Type B pancreatic cell (in vitro differentiated cells): ENCODE data around the gene LIN7B. TPM values are rescaled to one million over a fixed set of nuclear protein-coding genes. Genes with fewer than 3 reads are reported as not detected.

Source experiments
- DNase-seq: peaks from one replicate; pipeline ENCODE4 v3.0.0; 2021; ENCODE audit warnings: mixed read lengths; ENCODE audit not compliant: unreplicated experiment; ENCODE audit errors: extremely low spot score
- H3K27ac Mint-ChIP-seq: 2 replicates; pipeline ENCODE4 v1.8.0; 2021; ENCODE audit warnings: mild to moderate bottlenecking, mixed read lengths
- H3K27me3 Mint-ChIP-seq: 2 replicates; pipeline ENCODE4 v1.8.0; 2021; ENCODE audit warnings: mixed read lengths
- H3K36me3 Mint-ChIP-seq: 2 replicates; pipeline ENCODE4 v1.8.0; 2021; ENCODE audit warnings: mixed read lengths
- H3K4me1 Mint-ChIP-seq: one replicate; pipeline ENCODE4 v1.8.0; 2021; ENCODE audit warnings: mixed read lengths; ENCODE audit not compliant: unreplicated experiment
- H3K4me3 Mint-ChIP-seq: 2 replicates; pipeline ENCODE4 v1.8.0; 2021; ENCODE audit warnings: mild to moderate bottlenecking, mixed read lengths
- H3K9me3 Mint-ChIP-seq: 2 replicates; pipeline ENCODE4 v1.8.0; 2021; ENCODE audit warnings: mixed read lengths
- total RNA-seq: library from RNA; stranded (reverse); gene quantifications from 2 replicates; pipeline ENCODE4 v1.2.1, GENCODE V29; 2021; ENCODE audit warnings: low replicate concordance
- TF ChIP-seq, protein P1 (sequence below): fragments of 200-600 bp; sonication (generic); conservative IDR thresholded peaks from 2 replicates; pipeline ENCODE4 v1.5.0; 2021; ENCODE audit warnings: antibody characterized with exemption, mild to moderate bottlenecking

LIN7B gene
- total RNA-seq, 1 donor from 2014 or later = 10.6 TPM

DNA sequence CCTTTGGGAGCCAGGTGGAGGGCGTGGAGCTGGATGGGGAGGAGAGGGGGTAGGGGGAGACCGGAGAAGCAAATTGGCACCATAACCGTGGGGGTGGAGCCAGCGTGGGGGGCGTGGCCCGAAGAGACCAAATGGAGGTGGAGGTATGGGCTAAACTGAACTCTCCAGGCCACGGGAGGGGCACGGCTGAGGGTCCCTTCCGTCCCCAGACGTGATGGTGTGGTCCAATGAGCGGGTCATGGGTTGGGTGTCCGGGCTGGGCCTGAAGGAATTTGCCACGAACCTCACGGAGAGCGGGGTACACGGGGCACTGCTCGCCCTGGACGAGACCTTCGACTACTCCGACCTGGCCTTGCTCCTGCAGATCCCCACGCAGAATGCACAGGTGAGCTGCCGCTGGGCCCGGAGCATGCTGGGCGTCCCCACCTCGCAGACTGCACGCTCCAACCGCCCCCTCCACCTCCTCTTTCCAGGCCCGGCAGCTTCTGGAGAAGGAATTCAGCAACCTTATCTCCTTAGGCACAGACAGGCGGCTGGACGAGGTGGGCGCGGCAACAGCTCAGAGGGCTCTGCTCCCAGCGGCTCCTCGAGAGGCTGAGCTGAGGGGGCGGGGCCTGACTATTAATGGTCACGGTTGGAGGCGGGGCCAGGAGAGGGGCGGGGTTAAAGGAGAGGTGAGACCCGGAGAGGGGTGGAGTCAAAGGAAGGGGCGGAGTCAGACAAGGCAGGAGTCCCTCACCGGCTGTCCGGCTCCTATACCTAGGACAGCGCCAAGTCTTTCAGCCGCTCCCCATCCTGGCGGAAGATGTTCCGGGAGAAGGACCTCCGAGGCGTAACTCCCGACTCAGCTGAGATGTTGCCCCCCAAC is 34.8 kb downstream of the LIN7B start:
- H3K4me1 Mint-ChIP-seq = peaks cover 22% of the 10 kb centered on the region
- no peaks in the 10 kb centered on the region for H3K36me3 Mint-ChIP-seq
- TF ChIP-seq, protein P1, sequence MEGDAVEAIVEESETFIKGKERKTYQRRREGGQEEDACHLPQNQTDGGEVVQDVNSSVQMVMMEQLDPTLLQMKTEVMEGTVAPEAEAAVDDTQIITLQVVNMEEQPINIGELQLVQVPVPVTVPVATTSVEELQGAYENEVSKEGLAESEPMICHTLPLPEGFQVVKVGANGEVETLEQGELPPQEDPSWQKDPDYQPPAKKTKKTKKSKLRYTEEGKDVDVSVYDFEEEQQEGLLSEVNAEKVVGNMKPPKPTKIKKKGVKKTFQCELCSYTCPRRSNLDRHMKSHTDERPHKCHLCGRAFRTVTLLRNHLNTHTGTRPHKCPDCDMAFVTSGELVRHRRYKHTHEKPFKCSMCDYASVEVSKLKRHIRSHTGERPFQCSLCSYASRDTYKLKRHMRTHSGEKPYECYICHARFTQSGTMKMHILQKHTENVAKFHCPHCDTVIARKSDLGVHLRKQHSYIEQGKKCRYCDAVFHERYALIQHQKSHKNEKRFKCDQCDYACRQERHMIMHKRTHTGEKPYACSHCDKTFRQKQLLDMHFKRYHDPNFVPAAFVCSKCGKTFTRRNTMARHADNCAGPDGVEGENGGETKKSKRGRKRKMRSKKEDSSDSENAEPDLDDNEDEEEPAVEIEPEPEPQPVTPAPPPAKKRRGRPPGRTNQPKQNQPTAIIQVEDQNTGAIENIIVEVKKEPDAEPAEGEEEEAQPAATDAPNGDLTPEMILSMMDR = no peak
- peaks cover 3% of the 10 kb centered on the region for H3K27me3 Mint-ChIP-seq
- H3K27ac Mint-ChIP-seq = peak overlapping the region; percentile 88
- peak; percentile 99 for DNase-seq
- peak overlapping the region; percentile 95 for H3K4me3 Mint-ChIP-seq
- peaks cover 6% of the 10 kb centered on the region for H3K9me3 Mint-ChIP-seq

DNA sequence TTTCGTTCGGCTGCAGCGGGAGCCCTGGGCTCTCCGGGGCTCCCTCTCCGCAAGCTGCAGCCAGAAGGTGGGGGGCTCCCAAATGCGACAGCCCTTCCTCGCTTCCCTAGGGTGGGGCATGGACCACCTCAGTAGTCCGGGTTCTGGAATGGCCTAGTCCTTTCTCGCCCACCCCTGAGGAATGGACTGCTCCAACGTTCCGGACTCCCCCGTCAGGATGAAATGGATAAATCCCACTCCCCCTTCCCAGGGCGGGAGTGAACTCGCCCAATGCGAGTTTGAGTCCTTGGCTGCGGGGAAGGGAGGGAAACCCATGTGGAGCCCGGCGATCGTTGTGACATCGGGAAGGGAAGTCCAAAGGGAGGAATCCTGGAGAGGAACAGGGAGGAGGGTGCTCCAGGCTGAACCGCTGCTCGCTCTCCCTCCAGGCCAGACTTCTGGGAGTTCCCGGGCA is 35.5 kb downstream of the LIN7B start:
- peaks cover 3% of the 10 kb centered on the region for H3K27me3 Mint-ChIP-seq
- H3K4me3 Mint-ChIP-seq = peak overlapping the region; percentile 95
- peak; percentile 84 for DNase-seq
- H3K4me1 Mint-ChIP-seq = peaks cover 22% of the 10 kb centered on the region
- H3K36me3 Mint-ChIP-seq = no peaks in the 10 kb centered on the region
- peaks cover 10% of the 10 kb centered on the region for H3K9me3 Mint-ChIP-seq
- H3K27ac Mint-ChIP-seq = peak overlapping the region; percentile 88
- TF ChIP-seq, protein P1 = no peak

DNA sequence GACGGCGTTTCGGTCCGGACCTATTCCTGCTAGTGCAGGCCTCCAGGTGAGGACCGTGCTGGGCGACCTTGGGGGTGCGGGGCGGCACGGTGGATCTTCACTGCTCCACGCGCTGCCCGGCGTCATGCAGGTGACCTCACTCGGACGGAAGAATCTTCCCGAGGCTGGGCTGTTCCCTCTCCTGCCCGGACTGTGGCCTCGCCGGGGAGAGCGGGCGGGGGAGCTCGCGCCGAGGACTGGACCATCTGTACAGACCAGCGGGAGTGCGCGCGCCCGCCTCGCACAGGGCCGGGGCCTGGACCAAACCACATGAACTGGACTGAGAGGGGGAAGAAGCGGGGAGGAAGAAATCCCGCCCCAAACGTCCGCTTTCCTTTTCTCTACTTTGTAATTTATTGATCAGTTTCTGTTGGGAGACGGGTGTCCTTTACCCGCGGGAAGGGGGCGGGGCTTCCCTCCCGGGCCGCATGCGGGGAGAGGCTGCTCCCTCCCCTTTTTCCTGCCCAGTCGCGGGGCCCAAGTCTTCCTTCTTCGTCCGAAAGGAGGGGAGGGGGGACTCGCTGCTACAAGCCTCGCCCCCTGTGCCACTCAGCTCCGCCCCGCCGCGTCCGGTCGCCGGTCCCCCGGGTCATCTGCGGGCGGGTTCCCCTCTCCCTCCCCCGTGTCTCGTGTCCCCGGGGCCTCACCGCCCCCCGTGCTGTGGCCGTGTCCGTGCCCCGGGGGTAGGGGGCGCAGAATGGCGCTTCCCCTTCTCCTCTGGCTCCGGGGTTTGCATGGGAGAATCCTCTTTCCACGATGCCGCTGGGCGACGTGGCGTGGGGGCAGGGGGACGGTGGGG is 36.2 kb downstream of the LIN7B start:
- Mint-ChIP-seq H3K36me3 (no peaks in the 10 kb centered on the region), H3K27me3 (peaks cover 3% of the 10 kb centered on the region), H3K9me3 (peaks cover 10% of the 10 kb centered on the region), H3K27ac (peak overlapping the region; percentile 88), H3K4me3 (peak overlapping the region; percentile 95), H3K4me1 (peaks cover 20% of the 10 kb centered on the region)
- DNase-seq = peak; percentile 90
- TF ChIP-seq, protein P1 = no peak

DNA sequence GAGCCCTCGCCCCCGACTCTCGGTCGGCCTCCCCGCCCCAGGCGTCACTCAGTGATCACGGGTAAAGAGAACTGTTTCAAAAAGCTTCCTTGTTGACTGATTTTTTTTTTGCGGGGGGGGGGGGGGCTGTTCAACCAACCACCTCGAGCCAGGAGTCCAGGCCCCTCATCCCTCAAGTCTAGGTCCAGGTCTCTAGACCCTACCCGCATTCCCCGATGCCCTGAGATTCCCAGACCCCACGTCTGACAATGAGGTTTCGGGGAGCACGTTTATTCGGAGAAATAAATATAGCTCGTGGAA is 36.7 kb downstream of the LIN7B start:
- Mint-ChIP-seq H3K27me3 (peaks cover under 1% of the 10 kb centered on the region), H3K9me3 (peaks cover 10% of the 10 kb centered on the region), H3K4me3 (peak overlapping the region; percentile 95), H3K27ac (no peak overlapping the region), H3K4me1 (peaks cover 20% of the 10 kb centered on the region), H3K36me3 (no peaks in the 10 kb centered on the region)
- no peak for DNase-seq
- TF ChIP-seq, protein P1 = no peak

DNA sequence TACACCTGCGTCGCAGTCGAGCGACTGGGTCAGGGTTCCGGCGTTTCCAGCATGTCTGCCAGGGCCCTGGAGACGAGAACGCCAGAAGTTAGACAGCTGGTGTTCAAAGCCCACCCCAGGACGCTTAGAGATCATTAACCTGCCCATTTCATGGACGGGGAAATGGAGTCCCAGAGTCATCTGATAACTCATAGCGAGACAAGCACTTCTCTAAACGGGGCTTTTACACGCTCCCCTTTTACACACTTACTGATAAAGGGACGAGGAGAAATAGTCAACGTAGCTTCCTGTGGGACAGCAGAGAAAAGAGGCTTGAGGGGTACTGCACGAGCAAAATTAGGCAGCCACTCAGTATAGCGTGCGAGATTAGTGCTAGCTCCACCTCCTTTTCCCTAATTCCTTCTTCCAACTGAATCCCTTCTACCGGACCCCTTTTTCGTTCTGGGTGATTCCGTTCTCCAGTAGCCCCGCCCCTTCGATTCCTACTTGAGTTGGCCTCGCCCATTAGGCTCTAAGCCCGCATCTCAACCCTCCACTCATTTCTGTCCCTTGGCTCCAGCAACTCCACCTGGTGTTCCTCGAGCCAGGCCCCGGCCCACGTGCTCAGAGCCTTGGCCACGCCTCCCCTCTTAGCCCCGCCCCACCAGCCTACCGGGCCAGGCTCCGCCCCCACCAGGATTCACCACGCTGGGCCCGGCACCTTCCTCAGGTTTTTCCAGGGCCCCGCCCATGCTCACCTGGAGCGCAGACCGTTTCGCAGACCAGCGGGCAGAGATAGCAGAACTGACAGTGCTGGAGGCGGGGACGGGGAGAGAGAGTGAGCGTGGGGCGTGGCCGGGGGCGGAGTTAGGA is 37.3 kb downstream of the LIN7B start:
- H3K4me1 Mint-ChIP-seq = peaks cover 18% of the 10 kb centered on the region

More for the DNA sequence above, 37.3 kb downstream of the LIN7B start:
- H3K27me3 Mint-ChIP-seq = peaks cover 3% of the 10 kb centered on the region
- H3K36me3 Mint-ChIP-seq = no peaks in the 10 kb centered on the region
- peak overlapping the region; percentile 95 for H3K4me3 Mint-ChIP-seq
- H3K27ac Mint-ChIP-seq = peak overlapping the region; percentile 83
- DNase-seq = peak; percentile 86
- peaks cover 10% of the 10 kb centered on the region for H3K9me3 Mint-ChIP-seq
- TF ChIP-seq, protein P1 = no peak
